Panc1 (cell line): Measurements from ENCODE around the gene FCHSD1. TPM values are rescaled to one million over a fixed set of nuclear protein-coding genes. Genes with fewer than 3 reads are reported as not detected.

Experiments
- ATAC-seq: fragments of 200-7000 bp; cut with Tn5 transposase; 2 replicates; pipeline ENCODE4 v1.9.1; 2020; ENCODE audit warnings: mild to moderate bottlenecking, moderate library complexity
- BruUV-seq: library from RNA; stranded (reverse); fragments of 400-500 nt; replicated peaks from 2 replicates; lab custom pipeline; 2021; lab: Mats Ljungman, UMichigan
- CTCF ChIA-PET: fragments of 300-600 bp; sonication (Branson Sonifier 250); formaldehyde crosslinking; loops from one replicate; lab custom pipeline; 2022; ENCODE audit warnings: antibody characterized with exemption; lab: Charles Lee
- POLR2A ChIA-PET: fragments of 300-600 bp; sonication (Branson Sonifier 250); formaldehyde crosslinking; loops from one replicate; lab custom pipeline; 2022; ENCODE audit warnings: antibody characterized with exemption; lab: Charles Lee
- DNase-seq: peaks from one replicate; pipeline ENCODE4 v3.0.0-alpha.2; 2010; ENCODE audit warnings: low read depth, low spot score
- H3K27ac ChIP-seq: 2 replicates; pipeline ENCODE4 v1.5.1; 2011; ENCODE audit warnings: mild to moderate bottlenecking, low read length, inconsistent platforms
- H3K27me3 ChIP-seq: fragments of 200-500 bp; sonication (Bioruptor generic); 2 replicates; pipeline ENCODE4 v1.6.0; 2014; ENCODE audit warnings: low read length, inconsistent platforms; ENCODE audit not compliant: control insufficient read depth, insufficient read depth
- H3K36me3 ChIP-seq: fragments of 200-500 bp; sonication (Bioruptor generic); 2 replicates; pipeline ENCODE4 v1.5.1; 2014; ENCODE audit warnings: inconsistent platforms, mild to moderate bottlenecking, low read length, moderate library complexity; ENCODE audit not compliant: control insufficient read depth, insufficient read depth
- H3K4me1 ChIP-seq: 2 replicates; pipeline ENCODE4 v1.5.1; 2011; ENCODE audit warnings: inconsistent platforms, mild to moderate bottlenecking, low read length, moderate library complexity; ENCODE audit not compliant: control insufficient read depth, insufficient read depth
- H3K4me3 ChIP-seq, 2 experiments: 2 replicates each; pipeline ENCODE4 v1.5.1; 2011 to 2012; ENCODE audit warnings: low read depth in 2 of 2, low read length in 2 of 2, mild to moderate bottlenecking in 2 of 2, inconsistent platforms in 1 of 2, moderate library complexity in 1 of 2
- H3K9me3 ChIP-seq: fragments of 200-500 bp; sonication (Bioruptor generic); 2 replicates; pipeline ENCODE4 v1.5.1; 2014; ENCODE audit warnings: low read depth, mild to moderate bottlenecking, inconsistent platforms, low read length, moderate library complexity; ENCODE audit not compliant: control insufficient read depth, insufficient read depth
- POLR2AphosphoS5 ChIP-seq: IDR thresholded peaks from 2 replicates; pipeline ENCODE4 v1.6.1; 2012; ENCODE audit warnings: mild to moderate bottlenecking, low read depth, low read length, moderate library complexity
- SIN3A ChIP-seq: IDR thresholded peaks from 2 replicates; pipeline ENCODE4 v1.6.1; 2012; ENCODE audit warnings: low read depth, mild to moderate bottlenecking, low read length, moderate library complexity, borderline replicate concordance; ENCODE audit not compliant: insufficient read depth
- TCF7L2 ChIP-seq: IDR thresholded peaks from 2 replicates; pipeline ENCODE4 v1.6.1; 2011; ENCODE audit warnings: mild to moderate bottlenecking, low read depth, low read length, inconsistent platforms
- in situ Hi-C: cut with HindIII; loops from 2 replicates; pipeline ENCODE4 v1.10.0; 2016; ENCODE audit warnings: low sequenced_read_pairs, low pct_unique_long_range_greater_than_20kb
- intact Hi-C: fragments of 100-400 bp; cut with micrococcal nuclease; formaldehyde crosslinking; loops from one replicate; pipeline ENCODE4 v1.10.0; 2022; ENCODE audit not compliant: unreplicated experiment
- total RNA-seq: library from RNA; stranded (reverse); gene quantifications from one replicate; pipeline ENCODE4 v1.2.1, GENCODE V29; 2021; ENCODE audit not compliant: unreplicated experiment
- TF ChIP-seq, protein P1 (sequence below), 2 experiments: IDR thresholded peaks; 2 replicates each; pipeline ENCODE4 v1.6.1; 2011 to 2012; ENCODE audit warnings: low read depth in 2 of 2, control low read depth in 1 of 2, low read length in 1 of 2, mild to moderate bottlenecking in 1 of 2, moderate library complexity in 1 of 2; ENCODE audit not compliant: insufficient read depth in 1 of 2
- TF ChIP-seq, protein P2 (sequence below): fragments of 450-650 bp; IDR thresholded peaks from 2 replicates; pipeline ENCODE4 v1.5.1; 2017; ENCODE audit warnings: mild to moderate bottlenecking

FCHSD1 gene
- total RNA-seq, 1 experiment from 2014 or later: 32.8 TPM

DNA sequence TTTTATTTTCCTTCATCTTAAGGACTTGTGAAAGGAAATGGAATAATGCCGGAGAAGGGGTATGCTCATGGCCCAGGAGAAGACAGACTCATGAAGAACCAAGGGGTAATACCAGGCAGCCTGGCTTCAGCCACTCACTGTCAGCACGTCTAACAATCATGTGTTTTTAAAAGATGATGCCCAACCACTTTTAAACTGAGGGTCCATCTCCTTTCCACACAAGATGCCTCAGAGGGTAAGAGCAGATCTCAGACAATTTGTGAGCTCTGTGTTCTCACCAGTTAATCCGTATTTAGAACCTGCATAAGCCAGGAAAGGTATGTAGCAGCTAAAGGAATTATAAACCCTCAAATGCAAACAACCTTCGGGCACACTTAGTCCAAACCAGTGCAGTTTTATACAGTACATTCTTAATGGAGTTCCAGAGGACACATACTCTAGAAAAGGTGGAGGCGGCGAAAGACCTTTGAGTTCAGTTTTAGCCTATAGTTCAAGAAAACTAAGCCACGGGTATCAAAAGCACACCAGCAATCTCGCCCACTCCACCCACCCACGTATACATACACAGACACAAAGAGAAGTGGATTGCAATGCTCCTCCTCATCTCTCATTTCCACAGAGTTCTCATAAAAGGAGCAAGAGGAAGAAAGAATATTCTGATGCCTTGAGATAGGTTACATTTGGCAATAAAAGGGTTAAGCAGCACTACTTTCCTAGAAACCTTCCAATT lies 35.1 kb downstream of the FCHSD1 start:
- Histone ChIP-seq H3K27ac (peak overlapping the region; percentile 83), H3K4me3 (peak overlapping the region; percentile 76 to 90; a peak in 2 of 4 replicates), H3K4me1 (peaks cover 32% of the 10 kb centered on the region), H3K27me3 (no peaks in the 10 kb centered on the region), H3K36me3 (peaks cover 2% of the 10 kb centered on the region; the same call in 1 of the 2 replicates), H3K9me3 (no peaks in the 10 kb centered on the region)
- no TSS peak for BruUV-seq
- ChIA-PET POLR2A (interaction anchor here (0.5 to 0.6 kb wide), 3 partner anchors 24 to 968 kb away, joined by 3 to 10 read pairs (median 4); partner anchors contain the start of gene IK), CTCF (no interaction called here)
- ATAC-seq: no peak
- no peak for DNase-seq
- intact Hi-C loops (no loop called here), in situ Hi-C loops (no loop called here)
- TF ChIP-seq POLR2AphosphoS5 (no peak), SIN3A (no peak), TCF7L2 (no peak)
- TF ChIP-seq, protein P1, sequence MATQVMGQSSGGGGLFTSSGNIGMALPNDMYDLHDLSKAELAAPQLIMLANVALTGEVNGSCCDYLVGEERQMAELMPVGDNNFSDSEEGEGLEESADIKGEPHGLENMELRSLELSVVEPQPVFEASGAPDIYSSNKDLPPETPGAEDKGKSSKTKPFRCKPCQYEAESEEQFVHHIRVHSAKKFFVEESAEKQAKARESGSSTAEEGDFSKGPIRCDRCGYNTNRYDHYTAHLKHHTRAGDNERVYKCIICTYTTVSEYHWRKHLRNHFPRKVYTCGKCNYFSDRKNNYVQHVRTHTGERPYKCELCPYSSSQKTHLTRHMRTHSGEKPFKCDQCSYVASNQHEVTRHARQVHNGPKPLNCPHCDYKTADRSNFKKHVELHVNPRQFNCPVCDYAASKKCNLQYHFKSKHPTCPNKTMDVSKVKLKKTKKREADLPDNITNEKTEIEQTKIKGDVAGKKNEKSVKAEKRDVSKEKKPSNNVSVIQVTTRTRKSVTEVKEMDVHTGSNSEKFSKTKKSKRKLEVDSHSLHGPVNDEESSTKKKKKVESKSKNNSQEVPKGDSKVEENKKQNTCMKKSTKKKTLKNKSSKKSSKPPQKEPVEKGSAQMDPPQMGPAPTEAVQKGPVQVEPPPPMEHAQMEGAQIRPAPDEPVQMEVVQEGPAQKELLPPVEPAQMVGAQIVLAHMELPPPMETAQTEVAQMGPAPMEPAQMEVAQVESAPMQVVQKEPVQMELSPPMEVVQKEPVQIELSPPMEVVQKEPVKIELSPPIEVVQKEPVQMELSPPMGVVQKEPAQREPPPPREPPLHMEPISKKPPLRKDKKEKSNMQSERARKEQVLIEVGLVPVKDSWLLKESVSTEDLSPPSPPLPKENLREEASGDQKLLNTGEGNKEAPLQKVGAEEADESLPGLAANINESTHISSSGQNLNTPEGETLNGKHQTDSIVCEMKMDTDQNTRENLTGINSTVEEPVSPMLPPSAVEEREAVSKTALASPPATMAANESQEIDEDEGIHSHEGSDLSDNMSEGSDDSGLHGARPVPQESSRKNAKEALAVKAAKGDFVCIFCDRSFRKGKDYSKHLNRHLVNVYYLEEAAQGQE (IDR thresholded peaks at IDR 0.05; ENCODE audit: insufficient read depth in 1 of 2, low read depth in 2 of 2, low read length in 1 of 2): no peak
- TF ChIP-seq, protein P2, sequence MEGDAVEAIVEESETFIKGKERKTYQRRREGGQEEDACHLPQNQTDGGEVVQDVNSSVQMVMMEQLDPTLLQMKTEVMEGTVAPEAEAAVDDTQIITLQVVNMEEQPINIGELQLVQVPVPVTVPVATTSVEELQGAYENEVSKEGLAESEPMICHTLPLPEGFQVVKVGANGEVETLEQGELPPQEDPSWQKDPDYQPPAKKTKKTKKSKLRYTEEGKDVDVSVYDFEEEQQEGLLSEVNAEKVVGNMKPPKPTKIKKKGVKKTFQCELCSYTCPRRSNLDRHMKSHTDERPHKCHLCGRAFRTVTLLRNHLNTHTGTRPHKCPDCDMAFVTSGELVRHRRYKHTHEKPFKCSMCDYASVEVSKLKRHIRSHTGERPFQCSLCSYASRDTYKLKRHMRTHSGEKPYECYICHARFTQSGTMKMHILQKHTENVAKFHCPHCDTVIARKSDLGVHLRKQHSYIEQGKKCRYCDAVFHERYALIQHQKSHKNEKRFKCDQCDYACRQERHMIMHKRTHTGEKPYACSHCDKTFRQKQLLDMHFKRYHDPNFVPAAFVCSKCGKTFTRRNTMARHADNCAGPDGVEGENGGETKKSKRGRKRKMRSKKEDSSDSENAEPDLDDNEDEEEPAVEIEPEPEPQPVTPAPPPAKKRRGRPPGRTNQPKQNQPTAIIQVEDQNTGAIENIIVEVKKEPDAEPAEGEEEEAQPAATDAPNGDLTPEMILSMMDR: no peak

DNA sequence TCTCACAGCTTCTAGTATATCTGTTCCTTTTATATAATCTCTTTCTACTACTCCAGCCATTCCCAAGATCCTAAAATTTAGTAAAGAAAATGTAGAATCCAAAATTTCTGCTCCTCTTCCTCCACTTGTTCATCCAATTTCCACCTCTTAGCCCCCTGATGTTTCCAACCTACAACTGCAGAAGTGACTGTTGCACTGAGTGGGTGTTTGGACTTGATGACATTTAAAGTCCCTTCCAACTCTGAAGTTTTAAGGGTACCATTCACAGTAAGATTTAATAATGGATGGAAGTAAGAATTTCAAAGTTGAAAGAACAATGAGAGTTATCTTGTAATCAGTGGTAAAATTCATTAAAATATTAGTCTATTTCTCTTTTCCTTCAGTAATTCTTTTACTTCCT lies 37.9 kb downstream of the FCHSD1 start:
- CTCF ChIA-PET: interaction anchor here (1.0 kb wide), 1 partner anchor 49 kb away, joined by 3 read pairs; no protein-coding TSS in a partner anchor
- in situ Hi-C loops: no loop called here
- ATAC-seq: no peak
- POLR2A ChIA-PET: no interaction called here
- no TSS peak for BruUV-seq
- Histone ChIP-seq H3K27ac (no peak overlapping the region), H3K4me1 (peaks cover 30% of the 10 kb centered on the region), H3K4me3 (no peak overlapping the region), H3K27me3 (no peaks in the 10 kb centered on the region), H3K9me3 (no peaks in the 10 kb centered on the region), H3K36me3 (no peaks in the 10 kb centered on the region; the same call in 1 of the 2 replicates)
- DNase-seq: no peak
- intact Hi-C loops: no loop called here
- TF ChIP-seq, protein P2: no peak
- TF ChIP-seq SIN3A: no peak
- TF ChIP-seq POLR2AphosphoS5: no peak
- TF ChIP-seq, protein P1 (IDR thresholded peaks at IDR 0.05; ENCODE audit: insufficient read depth in 1 of 2, low read depth in 2 of 2, low read length in 1 of 2): no peak
- no peak for TF ChIP-seq TCF7L2
